ENCODE data around the gene FGFR2.

FGFR2 gene

DNA sequence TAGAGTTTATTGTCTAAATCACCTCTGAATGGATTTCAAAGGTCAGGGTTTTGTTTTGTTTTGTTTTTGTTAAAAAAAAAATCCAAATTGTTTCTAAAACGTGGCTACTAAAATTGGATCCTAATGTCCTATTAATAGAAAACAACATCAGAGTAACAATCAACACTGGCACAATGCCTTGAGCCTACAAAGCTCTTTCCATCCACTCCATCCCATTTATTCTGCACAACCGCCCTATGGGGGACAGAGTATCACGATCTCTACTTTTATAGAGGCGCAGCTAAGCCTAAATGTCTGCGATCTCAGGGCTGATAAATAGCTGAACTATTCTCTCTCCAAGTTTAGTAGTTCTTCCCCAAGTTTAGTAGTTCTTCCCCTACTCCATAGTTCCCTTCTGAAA lies 78.8 kb downstream of the FGFR2 start:
- TF ChIP-seq, protein P1, sequence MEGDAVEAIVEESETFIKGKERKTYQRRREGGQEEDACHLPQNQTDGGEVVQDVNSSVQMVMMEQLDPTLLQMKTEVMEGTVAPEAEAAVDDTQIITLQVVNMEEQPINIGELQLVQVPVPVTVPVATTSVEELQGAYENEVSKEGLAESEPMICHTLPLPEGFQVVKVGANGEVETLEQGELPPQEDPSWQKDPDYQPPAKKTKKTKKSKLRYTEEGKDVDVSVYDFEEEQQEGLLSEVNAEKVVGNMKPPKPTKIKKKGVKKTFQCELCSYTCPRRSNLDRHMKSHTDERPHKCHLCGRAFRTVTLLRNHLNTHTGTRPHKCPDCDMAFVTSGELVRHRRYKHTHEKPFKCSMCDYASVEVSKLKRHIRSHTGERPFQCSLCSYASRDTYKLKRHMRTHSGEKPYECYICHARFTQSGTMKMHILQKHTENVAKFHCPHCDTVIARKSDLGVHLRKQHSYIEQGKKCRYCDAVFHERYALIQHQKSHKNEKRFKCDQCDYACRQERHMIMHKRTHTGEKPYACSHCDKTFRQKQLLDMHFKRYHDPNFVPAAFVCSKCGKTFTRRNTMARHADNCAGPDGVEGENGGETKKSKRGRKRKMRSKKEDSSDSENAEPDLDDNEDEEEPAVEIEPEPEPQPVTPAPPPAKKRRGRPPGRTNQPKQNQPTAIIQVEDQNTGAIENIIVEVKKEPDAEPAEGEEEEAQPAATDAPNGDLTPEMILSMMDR (IDR thresholded peaks at IDR 0.05; ENCODE audit: low read depth, low read length, poor library complexity, severe bottlenecking) = no peak
- TF ChIP-seq EZH2phosphoT487 (IDR thresholded peaks at IDR 0.05; ENCODE audit: borderline replicate concordance, low read length) = no peak
- no peaks in the 10 kb centered on the region for H4K20me1 ChIP-seq (ENCODE audit: control insufficient read depth, insufficient read depth, low read depth, low read length)
- no peaks in the 10 kb centered on the region for H3K27me3 ChIP-seq (ENCODE audit: control insufficient read depth, low read length)
- no peak overlapping the region for H3K4me3 ChIP-seq (ENCODE audit: low read length)
- H3K9me3 ChIP-seq (ENCODE audit: control insufficient read depth, insufficient read depth, low read length) = no peaks in the 10 kb centered on the region
- no peaks in the 10 kb centered on the region for H3K4me1 ChIP-seq (ENCODE audit: control insufficient read depth, low read length)
- no peaks in the 10 kb centered on the region for H3F3A ChIP-seq (ENCODE audit: control insufficient read depth, insufficient read depth)
- H3K36me3 ChIP-seq (ENCODE audit: control insufficient read depth, low read length) = no peaks in the 10 kb centered on the region
- no peak overlapping the region for H3K4me2 ChIP-seq (ENCODE audit: low read length)
- no peaks in the 10 kb centered on the region for H3K9me2 ChIP-seq (replicated peaks; ENCODE audit: control insufficient read depth, low read length)
- no peak overlapping the region for H3K27ac ChIP-seq (ENCODE audit: low read depth, low read length)
- no peaks in the 10 kb centered on the region for H3K79me2 ChIP-seq (ENCODE audit: control insufficient read depth, low read length)

DNA sequence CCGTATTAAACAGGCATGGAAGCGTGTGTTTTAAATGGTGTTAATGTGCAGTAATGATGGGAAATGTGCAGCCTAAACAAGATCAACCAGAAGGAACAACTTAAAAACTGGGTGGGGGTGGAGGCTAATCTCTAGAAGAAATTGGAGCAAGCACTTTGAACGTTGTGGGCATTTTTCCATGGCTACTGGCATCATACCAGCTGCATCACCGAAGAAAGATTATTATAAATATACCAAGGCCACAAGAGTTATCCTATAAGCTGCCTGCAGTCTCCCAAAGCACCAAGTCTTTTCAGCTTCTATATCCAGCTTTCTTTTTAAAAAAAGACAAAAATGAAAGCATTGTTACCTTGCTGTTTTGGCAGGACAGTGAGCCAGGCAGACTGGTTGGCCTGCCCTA lies 79.9 kb downstream of the FGFR2 start:
- Histone ChIP-seq H3K27me3 (ENCODE audit: control insufficient read depth, low read length) (no peaks in the 10 kb centered on the region), H3K4me1 (ENCODE audit: control insufficient read depth, low read length) (no peaks in the 10 kb centered on the region), H3K4me2 (ENCODE audit: low read length) (no peak overlapping the region)

DNA sequence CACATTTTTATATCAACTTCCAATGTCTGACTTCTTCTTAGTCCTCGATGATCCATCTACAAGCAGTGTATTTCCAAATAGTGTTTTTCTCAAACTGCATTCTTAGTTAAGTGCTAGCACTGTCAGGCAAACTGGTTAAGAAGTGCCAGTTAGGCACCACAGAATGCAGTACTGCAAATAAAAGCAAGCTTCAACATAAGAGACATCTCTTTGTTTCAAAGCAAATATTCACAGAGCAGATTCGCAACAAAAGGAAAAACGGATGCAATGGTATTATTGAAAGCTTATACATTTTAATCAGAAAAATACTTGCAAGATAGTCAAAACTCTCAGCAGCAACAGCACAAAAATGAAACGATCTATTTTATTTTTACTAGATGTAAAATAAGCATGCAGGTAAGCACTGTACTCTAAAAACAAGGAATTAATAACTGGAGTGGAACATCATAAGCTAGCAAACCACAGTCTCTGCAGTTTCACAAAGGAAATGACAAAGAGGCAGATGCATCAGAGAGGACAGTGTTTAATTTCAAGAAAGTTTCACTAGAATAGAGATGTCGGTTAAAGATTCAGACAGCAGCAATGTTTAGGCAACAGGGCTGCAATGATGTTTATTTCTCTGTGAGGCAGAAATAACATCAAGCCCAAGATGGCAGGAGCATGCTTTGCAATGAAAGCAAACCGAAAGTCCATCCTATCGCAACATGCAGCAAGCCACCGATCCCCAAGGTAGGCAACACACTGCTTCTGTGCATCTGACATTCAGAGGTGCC lies 82.0 kb downstream of the FGFR2 start:
- no peaks in the 10 kb centered on the region for H3K79me2 ChIP-seq (ENCODE audit: control insufficient read depth, low read length)
- no peaks in the 10 kb centered on the region for H3K9me2 ChIP-seq (replicated peaks; ENCODE audit: control insufficient read depth, low read length)
- H3K4me2 ChIP-seq (ENCODE audit: low read length) = no peak overlapping the region
- no peaks in the 10 kb centered on the region for H3K36me3 ChIP-seq (ENCODE audit: control insufficient read depth, low read length)
- H3F3A ChIP-seq (ENCODE audit: control insufficient read depth, insufficient read depth) = no peaks in the 10 kb centered on the region
- no peaks in the 10 kb centered on the region for H4K20me1 ChIP-seq (ENCODE audit: control insufficient read depth, insufficient read depth, low read depth, low read length)
- H3K27ac ChIP-seq (ENCODE audit: low read depth, low read length) = no peak overlapping the region
- H3K4me3 ChIP-seq (ENCODE audit: low read length) = no peak overlapping the region
- H3K27me3 ChIP-seq (ENCODE audit: control insufficient read depth, low read length) = no peaks in the 10 kb centered on the region
- TF ChIP-seq, protein P1 (IDR thresholded peaks at IDR 0.05; ENCODE audit: low read depth, low read length, poor library complexity, severe bottlenecking) = no peak
- no peak for TF ChIP-seq EZH2phosphoT487 (IDR thresholded peaks at IDR 0.05; ENCODE audit: borderline replicate concordance, low read length)
- no peaks in the 10 kb centered on the region for H3K4me1 ChIP-seq (ENCODE audit: control insufficient read depth, low read length)
- H3K9me3 ChIP-seq (ENCODE audit: control insufficient read depth, insufficient read depth, low read length) = no peaks in the 10 kb centered on the region

More for the DNA sequence above, 79.9 kb downstream of the FGFR2 start:
- H3K4me3 ChIP-seq (ENCODE audit: low read length) = no peak overlapping the region
- H3F3A ChIP-seq (ENCODE audit: control insufficient read depth, insufficient read depth) = no peaks in the 10 kb centered on the region
- no peaks in the 10 kb centered on the region for H4K20me1 ChIP-seq (ENCODE audit: control insufficient read depth, insufficient read depth, low read depth, low read length)
- H3K79me2 ChIP-seq (ENCODE audit: control insufficient read depth, low read length) = no peaks in the 10 kb centered on the region
- H3K9me3 ChIP-seq (ENCODE audit: control insufficient read depth, insufficient read depth, low read length) = no peaks in the 10 kb centered on the region
- TF ChIP-seq, protein P1 (IDR thresholded peaks at IDR 0.05; ENCODE audit: low read depth, low read length, poor library complexity, severe bottlenecking) = no peak
- TF ChIP-seq EZH2phosphoT487 (IDR thresholded peaks at IDR 0.05; ENCODE audit: borderline replicate concordance, low read length) = no peak
- H3K27ac ChIP-seq (ENCODE audit: low read depth, low read length) = no peak overlapping the region
- H3K9me2 ChIP-seq (replicated peaks; ENCODE audit: control insufficient read depth, low read length) = no peaks in the 10 kb centered on the region
- H3K36me3 ChIP-seq (ENCODE audit: control insufficient read depth, low read length) = no peaks in the 10 kb centered on the region
